Measurements from ENCODE around the gene DCHS2.
A peak's percentile ranks its signal among the peaks of the same experiment; 100 is the strongest.
"Not testable (repeated sequence)": the region's sequence is repeated elsewhere in the genome, so short reads cannot be mapped to it uniquely, and the experiment has no call there.

Gene DCHS2

DNA sequence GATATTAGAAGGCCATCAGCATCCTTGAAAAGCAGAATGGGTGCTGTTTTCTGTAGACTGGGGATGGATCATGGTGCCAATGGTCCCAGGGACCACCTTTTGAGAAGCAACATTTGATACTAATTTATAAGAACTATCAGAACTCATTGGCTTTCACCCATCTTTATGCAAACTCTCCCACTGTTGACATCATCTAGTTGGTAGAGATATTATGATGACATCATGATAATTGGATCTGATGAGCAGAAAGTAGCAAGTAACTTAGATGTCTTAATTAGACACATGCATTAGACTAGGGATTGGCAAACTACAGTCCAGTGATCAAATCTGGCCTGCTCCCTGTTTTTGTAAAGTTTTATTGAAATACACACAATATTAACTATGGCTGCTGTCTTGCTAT, 181.0 kb downstream of the DCHS2 start:
- DNase-seq: no peak

DNA sequence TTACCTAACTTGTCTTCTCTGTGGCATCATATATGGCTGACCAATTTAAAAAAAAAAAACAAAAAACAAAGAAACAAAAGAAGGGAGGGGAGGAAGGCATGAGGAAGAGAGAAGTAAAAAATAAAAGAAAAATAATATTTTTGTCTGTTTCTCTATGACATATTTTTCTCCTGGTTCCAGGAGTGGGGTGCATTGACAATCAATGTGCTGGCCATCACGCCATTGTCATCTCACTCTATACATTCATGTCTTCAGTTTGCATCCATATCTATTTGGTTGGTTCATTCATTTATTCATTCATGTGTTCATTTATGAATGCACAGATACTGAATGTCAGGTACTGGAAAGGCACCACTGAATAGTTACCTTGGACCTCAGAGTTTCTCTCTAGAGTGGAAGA, 183.4 kb downstream of the DCHS2 start:
- no peak for DNase-seq

DNA sequence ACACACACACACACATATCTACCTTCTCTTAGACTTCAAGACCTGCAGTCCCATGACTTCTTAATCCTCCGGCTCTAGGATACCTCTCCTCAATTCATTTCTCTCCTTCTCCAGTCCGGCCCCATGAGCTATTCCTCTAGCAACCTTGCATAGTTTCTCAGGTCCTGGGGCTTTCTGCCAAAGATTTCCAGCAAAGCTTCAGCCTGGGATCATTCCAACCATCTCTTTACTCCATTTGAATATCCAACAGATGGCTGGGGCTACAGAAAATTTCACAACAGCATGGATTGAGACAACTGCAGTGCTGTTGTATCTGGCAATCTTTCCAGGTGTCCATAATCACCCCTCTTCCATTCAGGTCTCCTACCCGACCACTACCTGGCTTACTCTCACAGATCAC, 184.1 kb downstream of the DCHS2 start:
- DNase-seq: no peak

DNA sequence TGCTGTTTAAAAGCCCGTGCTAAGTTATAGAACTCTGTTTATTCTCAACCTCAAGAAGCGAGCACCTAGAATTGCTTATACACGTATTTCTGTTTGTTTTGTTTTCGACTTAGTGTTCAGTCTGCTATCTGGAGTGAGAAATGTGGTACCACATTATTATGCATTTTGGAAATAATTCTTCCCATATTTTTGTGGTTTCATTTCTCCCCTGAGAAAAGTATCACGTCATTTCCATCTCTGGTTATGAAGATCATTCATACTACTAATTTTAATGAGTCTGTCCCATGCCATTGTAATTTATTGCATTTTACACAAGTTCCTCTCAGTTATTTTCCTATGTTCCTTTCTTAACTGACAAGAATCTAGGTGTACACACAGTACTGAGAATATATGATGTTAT, 186.0 kb downstream of the DCHS2 start:
- no peak for DNase-seq

DNA sequence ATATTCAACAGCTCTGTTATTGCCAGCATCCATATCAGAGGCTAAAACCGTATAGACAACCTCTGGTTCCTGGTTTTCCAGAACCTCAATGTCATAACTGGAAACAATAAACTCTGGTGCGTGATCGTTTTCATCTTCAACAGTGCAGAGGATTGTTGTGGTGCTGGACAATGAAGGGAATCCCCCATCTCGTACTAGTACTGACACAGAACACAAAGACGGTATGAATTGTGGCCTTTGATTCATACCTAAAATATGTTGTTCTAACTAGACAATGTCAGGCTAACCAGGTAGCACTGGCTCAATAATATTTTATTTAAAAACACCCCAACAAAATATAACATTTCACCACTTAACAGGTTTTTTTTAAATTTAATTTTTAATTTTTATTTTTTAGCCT, 186.9 kb downstream of the DCHS2 start:
- DNase-seq: no peak

DNA sequence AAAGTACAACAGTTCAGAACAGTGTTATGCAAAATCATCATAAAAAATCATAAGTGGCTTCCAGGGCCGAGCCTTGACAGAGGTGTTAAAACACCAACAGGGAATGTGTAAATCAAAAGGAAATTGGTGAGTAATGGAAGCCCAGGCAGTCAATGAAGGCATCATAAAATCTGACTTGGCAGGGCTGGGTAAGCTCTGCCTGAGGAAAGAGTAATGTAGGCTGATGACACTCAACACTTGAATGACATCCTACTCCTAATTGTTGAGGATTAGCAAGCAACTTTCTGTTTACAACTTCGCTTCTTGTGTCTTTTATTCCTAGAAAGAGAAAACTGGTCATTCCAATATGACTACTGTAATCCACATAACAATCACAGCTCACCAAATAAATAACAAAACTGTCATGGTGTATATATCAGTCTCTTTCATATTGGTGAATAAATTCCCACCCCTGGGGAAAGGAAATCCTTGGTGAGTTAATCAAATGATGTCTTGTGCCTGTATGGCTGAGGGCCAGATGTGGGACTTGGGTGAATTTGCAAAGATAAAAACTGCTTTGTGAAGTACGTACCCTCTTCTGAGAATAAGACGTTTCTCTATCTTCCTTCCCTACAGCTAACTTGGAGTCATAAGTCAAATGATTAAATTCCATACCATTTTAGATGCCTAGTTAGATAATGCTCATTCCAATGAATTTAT, 196.8 kb downstream of the DCHS2 start:
- DNase-seq: no peak

DNA sequence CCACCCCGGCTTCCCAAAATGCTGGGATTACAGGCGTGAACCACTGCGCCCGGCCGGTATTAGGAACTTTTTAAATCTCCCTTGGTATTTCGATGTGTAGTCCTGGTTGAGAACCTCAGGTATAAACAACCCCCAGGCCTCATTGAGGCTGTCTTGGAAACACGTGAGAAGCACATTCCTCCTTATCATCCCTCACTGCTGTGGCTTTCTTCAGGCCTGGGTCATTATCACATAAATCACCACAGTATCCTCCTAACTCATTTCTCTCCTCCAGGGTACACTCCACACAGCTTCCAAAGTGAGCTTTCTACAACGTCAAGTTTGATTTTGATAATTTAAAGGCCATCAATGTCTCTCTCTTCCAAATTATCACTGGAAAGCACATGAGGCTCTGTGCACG, 198.2 kb downstream of the DCHS2 start:
- DNase-seq: no peak

DNA sequence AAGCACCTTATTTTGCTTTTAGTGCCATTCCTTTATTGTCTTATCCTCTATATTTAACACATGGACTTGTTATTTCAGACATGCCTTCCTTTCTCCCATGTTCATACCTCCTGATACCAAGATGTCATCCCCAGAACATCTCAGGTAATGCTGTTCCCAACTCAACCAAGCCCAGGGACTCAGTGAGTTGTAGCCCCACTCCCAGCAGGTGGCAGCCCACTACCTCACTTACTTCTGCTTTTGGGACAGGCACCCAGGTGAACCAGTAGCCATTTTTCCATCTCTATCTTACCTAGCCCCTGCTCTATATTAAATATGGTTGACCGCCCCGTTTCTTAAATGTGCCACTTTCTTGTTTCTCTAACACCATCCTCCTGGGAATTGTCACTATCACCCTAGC, 199.0 kb downstream of the DCHS2 start:
- DNase-seq: peak; percentile 8

DNA sequence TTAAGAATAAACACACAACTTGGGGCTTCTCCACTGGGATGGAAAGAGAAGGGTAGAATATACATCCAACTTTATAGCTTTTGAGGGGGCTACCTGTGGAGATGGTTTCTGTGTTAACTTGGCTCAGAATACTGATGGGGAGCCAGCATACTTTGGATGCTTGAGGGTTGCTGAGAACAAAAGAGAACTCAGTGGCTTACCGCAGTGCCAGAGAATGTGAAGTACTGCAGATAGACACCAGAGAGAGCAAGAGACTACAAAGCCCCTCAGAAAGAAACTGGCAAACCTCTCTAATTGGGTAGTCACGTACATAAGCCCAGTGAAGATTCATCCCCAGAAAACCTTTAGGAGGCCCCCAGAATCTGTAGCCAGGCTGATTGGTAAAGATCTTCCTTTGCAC, 214.4 kb downstream of the DCHS2 start:
- no peak for DNase-seq

DNA sequence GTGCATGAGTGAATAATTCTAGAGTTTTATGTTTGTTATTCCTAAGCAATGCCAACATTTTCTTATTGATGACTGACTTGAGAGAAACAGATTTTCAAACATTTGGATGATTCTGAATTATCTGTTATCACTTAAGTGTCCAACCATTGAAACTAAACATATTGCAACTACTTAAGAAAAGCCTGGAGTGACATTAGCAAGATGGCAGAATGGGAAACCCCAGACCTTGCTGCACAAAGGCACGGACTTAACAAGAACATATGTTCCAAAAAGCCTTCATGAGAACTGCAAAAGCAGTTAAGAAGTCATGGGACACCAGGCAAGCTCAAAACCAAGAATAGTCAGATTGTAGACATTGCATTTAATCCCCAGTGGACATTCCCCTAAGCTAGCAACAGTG, 215.1 kb downstream of the DCHS2 start:
- no peak for DNase-seq

DNA sequence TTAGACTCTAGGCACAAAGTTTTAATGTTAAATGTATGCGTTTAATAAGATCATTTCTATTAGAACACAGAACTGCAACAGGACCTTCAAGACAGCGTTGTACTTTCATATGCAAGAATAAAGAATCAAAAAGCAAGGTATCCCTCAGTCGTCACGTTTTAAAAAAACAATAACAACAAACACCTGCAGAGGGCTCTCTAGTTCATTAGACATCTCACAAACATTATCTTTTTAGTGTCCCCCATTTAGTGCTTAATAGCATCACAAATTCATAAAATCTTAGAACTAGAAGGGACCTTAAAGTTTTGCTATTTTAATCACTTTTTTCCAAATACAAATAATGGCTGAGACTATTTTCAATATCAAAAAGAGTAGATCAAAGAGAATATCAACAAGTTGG, 236.6 kb downstream of the DCHS2 start:
- DNase-seq: no peak

DNA sequence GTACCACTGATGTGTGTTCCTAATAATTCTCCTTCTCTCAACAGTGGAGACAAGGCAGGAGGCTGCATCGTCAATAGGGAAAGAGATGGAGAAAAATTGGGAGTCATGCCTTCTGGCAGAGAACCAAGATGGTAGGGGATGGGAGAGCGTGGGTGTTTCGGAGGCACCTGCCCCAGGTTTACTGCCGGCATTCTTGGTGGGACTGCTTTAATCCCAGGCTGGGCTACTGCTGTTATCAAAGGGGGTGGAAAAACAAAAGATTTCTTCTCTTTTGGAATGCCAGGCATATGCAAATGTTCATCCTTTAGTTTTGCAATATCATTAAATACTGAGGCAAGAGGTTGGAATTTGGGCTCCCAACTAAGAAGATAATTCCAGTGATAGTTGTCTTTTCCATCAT, 257.0 kb downstream of the DCHS2 start:
- DNase-seq: no peak

DNA sequence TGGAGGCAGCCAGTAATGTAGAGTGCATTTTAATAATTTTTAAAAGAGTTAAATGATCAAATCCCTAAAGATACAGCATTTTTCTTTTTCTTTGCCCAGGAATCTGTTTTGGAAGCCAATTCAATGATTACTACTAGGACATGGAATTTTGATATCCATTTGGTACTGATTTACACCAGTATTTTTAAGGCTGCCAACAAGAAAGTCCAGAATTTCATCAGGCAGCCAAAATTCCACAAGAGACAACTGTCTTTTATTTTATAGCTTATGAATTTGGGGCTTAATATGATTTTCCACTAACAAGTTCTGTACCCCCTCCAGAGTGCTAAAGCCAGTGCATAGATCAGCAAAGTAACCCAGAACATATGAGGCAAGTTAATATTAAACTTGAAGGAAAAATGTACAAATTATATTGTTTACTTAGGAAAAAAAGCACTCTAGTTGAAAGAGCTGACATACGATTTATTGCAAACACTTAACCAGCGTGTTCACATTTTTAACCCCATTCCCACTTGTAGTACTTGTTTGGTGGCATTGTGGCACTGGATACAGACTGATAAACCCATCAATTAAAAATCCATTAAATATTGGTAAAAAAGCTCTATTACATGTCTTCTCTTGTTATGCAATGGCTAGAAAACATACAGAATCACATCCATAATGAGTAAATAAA, 259.7 kb downstream of the DCHS2 start:
- no peak for DNase-seq

DNA sequence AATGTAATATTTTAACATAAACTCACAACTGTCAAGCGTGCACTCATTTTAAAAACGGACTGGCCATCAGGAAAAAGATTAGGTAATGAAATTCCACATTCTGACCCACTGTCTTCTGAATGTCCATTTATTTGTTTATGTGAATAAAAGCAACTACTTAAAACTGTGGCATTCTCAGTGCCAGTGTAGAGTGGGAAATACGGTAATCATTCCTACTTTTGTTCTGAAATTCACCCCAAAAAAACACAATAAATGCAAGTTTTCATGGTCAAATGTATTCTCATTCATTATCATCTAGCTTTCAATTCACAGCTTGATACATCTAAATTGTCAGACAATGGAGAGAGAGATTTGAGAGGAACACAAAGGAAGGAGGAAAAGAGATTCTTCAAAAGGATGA, 260.9 kb downstream of the DCHS2 start:
- no peak for DNase-seq

DNA sequence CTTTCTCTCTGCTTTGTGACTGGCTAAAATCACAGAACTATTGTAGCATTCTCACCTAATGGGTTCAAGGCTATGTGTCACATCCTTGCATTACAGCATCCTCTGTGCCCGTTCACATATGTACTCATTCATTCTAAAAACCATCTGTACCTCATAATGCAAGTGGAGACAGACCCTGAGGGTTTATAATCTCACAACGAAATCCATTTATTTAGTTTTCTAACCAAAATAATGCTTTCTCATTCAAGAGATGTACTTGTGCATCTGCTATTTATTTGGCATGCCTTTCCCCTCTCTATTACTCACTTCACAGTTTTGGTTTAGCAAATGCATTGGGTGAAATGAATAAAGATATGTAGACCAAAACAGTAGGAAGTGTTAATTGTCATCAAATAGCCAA, 261.5 kb downstream of the DCHS2 start:
- no peak for DNase-seq

DNA sequence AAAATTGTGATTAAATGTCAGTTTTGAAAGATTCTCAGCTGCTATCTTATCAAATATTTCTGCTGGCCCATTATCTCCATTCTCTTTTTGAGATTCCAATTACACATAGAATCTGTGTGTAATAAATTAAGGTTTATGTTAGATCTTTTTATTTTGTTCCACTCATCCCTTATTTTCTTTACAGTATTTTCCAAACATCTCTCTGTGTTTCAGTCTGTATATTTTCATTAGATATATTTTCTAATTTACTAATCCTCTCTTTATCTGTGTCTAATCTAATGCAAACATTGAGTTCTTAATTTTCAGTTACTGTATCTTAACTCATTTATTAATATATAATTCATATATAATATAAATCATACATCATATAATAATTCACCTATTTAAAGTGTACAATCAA, 268.7 kb downstream of the DCHS2 start:
- DNase-seq: no peak

DNA sequence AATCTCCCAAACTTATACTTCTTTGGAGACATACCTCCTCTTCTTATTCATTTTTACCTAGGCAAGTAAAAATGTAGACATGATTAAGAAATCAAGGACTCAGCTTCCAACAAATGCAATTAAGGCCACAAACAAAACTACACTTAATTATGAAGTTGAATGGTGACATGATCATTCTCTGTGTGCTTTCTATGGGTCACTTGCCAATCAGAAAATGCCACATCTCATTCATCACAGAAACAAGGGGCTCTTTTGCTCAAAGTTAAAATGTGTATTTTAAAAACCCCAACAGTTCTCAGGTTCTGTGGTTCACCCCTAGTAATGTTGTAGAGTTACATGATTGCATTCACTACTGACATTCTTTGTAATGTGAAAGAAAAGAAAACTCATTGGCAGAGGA, 273.5 kb downstream of the DCHS2 start:
- no peak for DNase-seq

DNA sequence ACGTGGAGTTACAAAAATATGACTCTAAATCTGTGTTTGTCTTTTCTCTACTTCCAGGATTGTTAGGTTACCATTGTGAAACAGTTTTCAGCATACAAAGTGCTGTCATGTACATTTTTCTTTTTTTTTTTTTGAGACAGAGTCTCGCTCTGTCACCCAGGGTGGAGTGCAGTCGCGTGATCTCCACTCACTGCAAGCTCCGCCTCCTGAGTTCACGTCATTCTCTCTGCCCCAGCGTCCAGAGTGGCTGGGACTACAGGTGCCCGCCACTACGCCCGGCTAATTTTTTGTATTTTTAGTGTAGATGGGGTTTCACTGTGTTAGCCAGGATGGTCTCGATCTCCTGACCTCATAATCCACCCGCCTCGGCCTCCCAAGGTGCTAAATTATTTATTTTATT, 274.2 kb downstream of the DCHS2 start:
- DNase-seq: not testable (repeated sequence)

DNA sequence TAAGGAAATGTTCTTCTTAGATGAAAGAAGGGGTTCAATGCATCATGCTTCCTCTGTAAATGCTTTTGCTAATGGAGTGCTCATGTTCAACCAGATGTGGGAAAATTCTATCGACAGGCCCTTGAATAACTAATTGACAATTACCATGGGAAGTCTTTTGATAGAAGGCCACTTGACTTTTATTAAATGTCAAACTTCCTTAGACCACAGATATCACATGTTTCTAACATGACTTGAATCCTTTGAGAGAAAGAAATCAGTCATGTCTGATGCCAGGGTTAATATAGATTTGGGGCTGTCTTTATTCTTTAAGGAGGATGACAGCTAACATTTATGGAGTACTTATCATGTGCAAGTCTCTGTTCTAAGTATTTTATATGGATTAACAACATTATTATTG, 280.1 kb downstream of the DCHS2 start:
- no peak for DNase-seq

DNA sequence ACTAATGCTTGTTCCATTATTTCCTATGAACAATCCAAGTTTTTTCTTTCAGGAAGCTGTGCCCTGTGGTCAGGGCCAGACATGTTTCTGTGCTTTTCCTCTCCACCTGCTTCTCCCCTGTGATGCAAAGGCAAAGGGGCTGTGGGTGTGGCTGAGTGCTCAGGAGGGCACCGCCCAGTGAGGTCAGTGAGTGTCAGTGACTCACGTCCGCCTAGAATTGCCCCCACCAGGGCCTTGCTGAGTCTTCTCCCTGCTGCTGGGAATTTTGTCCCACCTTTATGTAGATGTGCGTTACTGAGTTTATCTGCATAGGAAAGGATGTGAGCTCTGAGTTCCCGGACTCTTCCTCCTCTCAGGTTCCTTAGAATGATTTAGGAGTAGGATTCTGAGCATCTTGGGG, 283.2 kb downstream of the DCHS2 start:
- DNase-seq: no peak

DNA sequence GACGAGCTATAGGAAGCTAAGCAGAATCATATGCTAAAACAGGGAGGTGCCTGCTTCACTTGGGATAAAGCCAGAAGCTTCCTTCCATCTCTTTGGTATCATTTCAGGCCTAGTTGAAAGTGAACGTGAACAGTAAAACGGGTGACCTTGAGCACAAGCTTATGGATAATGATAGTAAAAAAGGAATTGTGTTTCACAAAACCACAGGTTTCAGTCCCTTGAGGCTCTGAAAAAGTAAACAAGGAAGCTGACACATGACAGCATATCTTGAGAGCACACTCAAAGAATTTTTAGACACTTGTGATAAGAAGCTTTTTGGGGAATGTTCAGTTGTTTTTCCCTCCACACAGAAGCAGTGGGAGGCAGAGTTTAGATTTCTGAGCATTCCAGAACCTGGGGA, 286.1 kb downstream of the DCHS2 start:
- no peak for DNase-seq

DNA sequence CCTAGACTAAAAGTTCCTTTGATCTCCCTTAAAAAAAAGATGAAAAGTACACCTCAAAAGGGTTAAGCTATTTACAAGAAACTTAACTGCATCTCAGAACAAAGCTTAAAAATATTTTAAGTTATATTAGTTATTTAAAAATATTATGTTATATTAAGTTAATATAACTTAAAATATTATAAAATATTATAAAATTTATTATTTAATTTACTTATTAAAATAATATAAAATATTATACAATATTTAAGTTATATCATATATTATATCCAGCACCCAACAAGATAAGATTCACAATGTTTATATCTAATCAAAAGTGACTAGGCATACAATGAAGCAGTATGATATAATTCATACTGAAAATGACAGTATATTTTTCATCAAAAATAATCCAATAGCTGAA, 296.9 kb downstream of the DCHS2 start:
- DNase-seq: no peak

DNA sequence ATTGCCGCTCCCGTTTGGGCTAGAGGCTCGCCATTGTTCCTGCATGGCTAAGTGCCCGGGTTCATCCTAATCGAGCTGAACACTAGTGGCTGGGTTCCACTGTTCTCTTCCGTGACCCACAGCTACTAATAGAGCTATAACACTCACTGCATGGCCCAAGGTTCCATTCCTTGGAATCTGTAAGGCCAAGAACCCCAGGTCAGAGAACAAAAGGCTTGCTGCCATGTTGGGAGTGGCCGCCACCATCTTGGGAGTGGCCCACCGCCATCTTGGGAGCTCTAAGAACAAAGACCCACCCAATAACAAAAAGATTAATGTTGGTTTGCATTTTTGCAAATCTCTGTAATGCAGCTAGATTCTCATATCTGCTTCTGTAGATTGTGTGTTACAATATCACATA, 299.0 kb downstream of the DCHS2 start:
- DNase-seq: no peak

DNA sequence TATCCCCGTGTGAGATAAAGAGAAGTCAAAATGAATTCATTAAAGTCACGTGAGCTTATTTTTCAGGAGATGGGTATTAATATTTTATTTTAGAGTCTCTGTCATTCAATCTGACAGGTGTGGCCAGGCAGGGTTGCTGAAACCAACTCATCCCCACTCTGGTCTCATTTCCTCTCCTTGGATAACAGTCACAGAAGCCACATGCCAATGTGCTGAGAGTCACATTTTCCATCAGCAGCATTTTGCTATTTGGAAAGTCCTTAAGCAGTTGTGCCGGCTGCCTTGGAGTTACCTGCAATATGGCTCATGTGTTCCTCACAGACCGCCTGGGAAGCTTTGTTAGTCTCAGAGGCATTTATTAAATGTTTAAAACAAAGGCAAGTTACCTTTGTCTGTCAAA, 302.3 kb downstream of the DCHS2 start:
- DNase-seq: no peak

DNA sequence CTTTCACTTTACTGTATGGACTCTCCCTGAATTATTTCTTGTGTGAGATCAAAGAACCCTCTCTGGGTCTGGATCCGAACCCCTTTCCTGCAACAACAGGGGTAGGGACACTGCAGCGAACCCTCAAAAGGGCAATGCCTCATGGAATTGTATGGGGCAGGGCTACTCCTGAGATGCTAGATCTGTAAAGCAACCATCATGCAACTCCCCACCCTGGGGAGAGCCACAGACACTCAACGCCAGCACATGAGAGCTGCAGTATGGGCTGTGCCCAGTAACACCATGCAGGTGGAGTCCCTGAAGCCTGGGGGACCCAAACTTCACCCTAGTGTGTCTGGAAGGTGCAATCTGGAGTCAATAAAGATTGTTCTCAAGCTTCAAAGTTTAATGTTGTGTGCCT, 304.7 kb downstream of the DCHS2 start:
- no peak for DNase-seq
